GM23338 (cell line): Measurements from ENCODE around the gene GTF3C1. TPM values are rescaled to one million over a fixed set of nuclear protein-coding genes. Genes with fewer than 3 reads are reported as not detected.

Experiments
- ATAC-seq: fragments of 200-7000 bp; cut with Tn5 transposase; 3 replicates; pipeline ENCODE4 v1.9.1; 2020
- DNase-seq: peaks from one replicate; pipeline ENCODE4 v3.0.0-alpha.2; 2015; ENCODE audit warnings: low spot score
- H2AFZ ChIP-seq: fragments of 200-600 bp; sonication (generic); 2 replicates; pipeline ENCODE4 v1.8.0; 2016; ENCODE audit warnings: antibody characterized with exemption, mild to moderate bottlenecking, moderate library complexity
- H3F3A ChIP-seq: fragments of 200-600 bp; sonication (generic); replicated peaks from 2 replicates; pipeline ENCODE4 v1.8.0; 2017; ENCODE audit warnings: antibody characterized with exemption, mixed run types, low read depth
- H3K27ac ChIP-seq: fragments of 200-600 bp; sonication (generic); 2 replicates; pipeline ENCODE4 v1.6.1; 2016; ENCODE audit warnings: low read depth
- H3K27me3 ChIP-seq: fragments of 200-600 bp; sonication (generic); 2 replicates; pipeline ENCODE4 v1.8.0; 2016; ENCODE audit warnings: mild to moderate bottlenecking, mixed run types, moderate library complexity; ENCODE audit not compliant: insufficient read depth
- H3K36me3 ChIP-seq: fragments of 200-600 bp; sonication (generic); 2 replicates; pipeline ENCODE4 v1.8.0; 2016; ENCODE audit warnings: mild to moderate bottlenecking; ENCODE audit not compliant: insufficient read depth
- H3K4me1 ChIP-seq: fragments of 200-600 bp; sonication (generic); 2 replicates; pipeline ENCODE4 v1.8.0; 2016; ENCODE audit warnings: mild to moderate bottlenecking, moderate library complexity; ENCODE audit not compliant: insufficient read depth
- H3K4me2 ChIP-seq: fragments of 200-600 bp; sonication (generic); 2 replicates; pipeline ENCODE4 v1.7.1; 2017; ENCODE audit warnings: mixed run types
- H3K4me3 ChIP-seq: fragments of 200-600 bp; sonication (generic); 2 replicates; pipeline ENCODE4 v1.6.1; 2016; ENCODE audit warnings: mixed run types
- H3K79me2 ChIP-seq: fragments of 200-600 bp; sonication (generic); replicated peaks from 2 replicates; pipeline ENCODE4 v1.8.0; 2017; ENCODE audit warnings: mild to moderate bottlenecking; ENCODE audit not compliant: insufficient read depth
- H3K9me2 ChIP-seq: fragments of 200-600 bp; sonication (generic); 2 replicates; pipeline ENCODE4 v1.8.0; 2017; ENCODE audit not compliant: insufficient read depth
- H4K20me1 ChIP-seq: fragments of 200-600 bp; sonication (generic); replicated peaks from 2 replicates; pipeline ENCODE4 v1.8.0; 2017; ENCODE audit warnings: mild to moderate bottlenecking; ENCODE audit not compliant: insufficient read depth
- H3K27ac Mint-ChIP-seq: 2 replicates; pipeline ENCODE4 v1.8.0; 2020; ENCODE audit warnings: inconsistent platforms, mild to moderate bottlenecking, moderate library complexity, mixed read lengths
- H3K27me3 Mint-ChIP-seq: 3 replicates; pipeline ENCODE4 v1.8.0; 2022; ENCODE audit warnings: low read depth, mild to moderate bottlenecking, moderate library complexity, mixed read lengths, inconsistent platforms; ENCODE audit not compliant: insufficient read depth, poor library complexity
- H3K36me3 Mint-ChIP-seq: 3 replicates; pipeline ENCODE4 v1.8.0; 2021; ENCODE audit warnings: low read depth, mild to moderate bottlenecking, inconsistent platforms, moderate library complexity, mixed read lengths
- H3K4me1 Mint-ChIP-seq: 3 replicates; pipeline ENCODE4 v1.8.0; 2020; ENCODE audit warnings: mild to moderate bottlenecking, inconsistent platforms, mixed read lengths
- H3K4me3 Mint-ChIP-seq: 3 replicates; pipeline ENCODE4 v1.8.0; 2021; ENCODE audit warnings: moderate library complexity, mild to moderate bottlenecking, inconsistent platforms, mixed read lengths
- H3K9me3 Mint-ChIP-seq: 3 replicates; pipeline ENCODE4 v1.8.0; 2020; ENCODE audit warnings: moderate library complexity, mild to moderate bottlenecking, inconsistent platforms, mixed read lengths
- CREB1 ChIP-seq: fragments of 250-450 bp; sonication (Bioruptor Pico); IDR thresholded peaks from 2 replicates; pipeline ENCODE4 v1.5.0; 2020; ENCODE audit warnings: low read depth, mild to moderate bottlenecking, moderate library complexity
- JUNB ChIP-seq: IDR thresholded peaks from one replicate; pipeline ENCODE4 v1.6.1; 2016; ENCODE audit warnings: antibody characterized with exemption; ENCODE audit not compliant: unreplicated experiment
- NANOG ChIP-seq: IDR thresholded peaks from 2 replicates; pipeline ENCODE4 v1.6.1; 2016; ENCODE audit warnings: antibody characterized with exemption, borderline replicate concordance
- POLR2AphosphoS5 ChIP-seq: IDR thresholded peaks from 2 replicates; pipeline ENCODE4 v1.6.1; 2016; ENCODE audit warnings: antibody characterized with exemption, low read depth
- STAT1 ChIP-seq: IDR thresholded peaks from one replicate; pipeline ENCODE4 v1.6.1; 2016; ENCODE audit warnings: antibody characterized with exemption; ENCODE audit not compliant: unreplicated experiment
- ZNF114 ChIP-seq: fragments of 250-450 bp; sonication (Bioruptor Pico); IDR thresholded peaks from 2 replicates; pipeline ENCODE4 v1.5.0; 2020; ENCODE audit warnings: mild to moderate bottlenecking, moderate library complexity
- polyA plus RNA-seq: library from polyadenylated mRNA; unstranded; fragments of >200 nt; fragmentation: Nextera tagmentation; extraction: Ambion mirVana; gene quantifications from 2 replicates; pipeline ENCODE4 v1.2.1, GENCODE V29; 2016
- total RNA-seq: library from RNA; depleted of rRNA; stranded (reverse); fragments of >200 nt; shearing (Covaris generic); gene quantifications from 2 replicates; pipeline ENCODE4 v1.2.3, GENCODE V29; 2014
- TF ChIP-seq, protein P1 (sequence below), 2 experiments: fragments of 200-600 bp in 1 of 2; sonication (generic) in 1 of 2; conservative IDR thresholded peaks; 2 replicates each; pipeline versions ENCODE4 v1.5.1 to v1.6.1; 2016 to 2017; ENCODE audit warnings: antibody characterized with exemption in 2 of 2, low read depth in 2 of 2, mild to moderate bottlenecking in 2 of 2, moderate library complexity in 1 of 2
- TF ChIP-seq, protein P2 (sequence below): IDR thresholded peaks from 2 replicates; pipeline ENCODE4 v1.6.1; 2016; ENCODE audit warnings: antibody characterized with exemption
- TF ChIP-seq, protein P3 (sequence below): IDR thresholded peaks from one replicate; pipeline ENCODE4 v1.6.1; 2018; ENCODE audit warnings: antibody characterized with exemption; ENCODE audit not compliant: unreplicated experiment

GTF3C1 gene
- total and polyA plus RNA-seq, 2 experiments from 2014 or later = 78.5 to 138 TPM

DNA sequence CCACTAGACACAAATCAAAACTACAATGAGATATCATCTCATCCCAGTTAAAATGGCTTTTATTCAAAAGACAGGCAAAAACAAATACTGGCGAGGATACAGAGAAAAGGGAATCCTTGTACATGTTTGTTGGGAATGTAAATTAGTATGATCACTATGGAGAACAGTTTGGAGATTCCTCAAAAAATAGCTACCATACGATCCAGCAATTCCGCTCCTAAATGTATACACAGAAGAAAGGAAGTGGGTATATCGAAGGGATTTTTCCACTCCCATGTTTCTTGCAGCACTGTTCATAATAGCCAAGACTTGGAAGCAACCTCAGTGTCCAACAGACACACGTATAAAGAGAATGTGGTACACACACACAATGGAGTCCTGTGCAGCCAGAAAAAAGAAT is 35.5 kb upstream of the GTF3C1 start:
- no peak overlapping the region for H3K4me2 ChIP-seq
- H3K27me3 ChIP-seq = no peaks in the 10 kb centered on the region
- TF ChIP-seq, protein P1, sequence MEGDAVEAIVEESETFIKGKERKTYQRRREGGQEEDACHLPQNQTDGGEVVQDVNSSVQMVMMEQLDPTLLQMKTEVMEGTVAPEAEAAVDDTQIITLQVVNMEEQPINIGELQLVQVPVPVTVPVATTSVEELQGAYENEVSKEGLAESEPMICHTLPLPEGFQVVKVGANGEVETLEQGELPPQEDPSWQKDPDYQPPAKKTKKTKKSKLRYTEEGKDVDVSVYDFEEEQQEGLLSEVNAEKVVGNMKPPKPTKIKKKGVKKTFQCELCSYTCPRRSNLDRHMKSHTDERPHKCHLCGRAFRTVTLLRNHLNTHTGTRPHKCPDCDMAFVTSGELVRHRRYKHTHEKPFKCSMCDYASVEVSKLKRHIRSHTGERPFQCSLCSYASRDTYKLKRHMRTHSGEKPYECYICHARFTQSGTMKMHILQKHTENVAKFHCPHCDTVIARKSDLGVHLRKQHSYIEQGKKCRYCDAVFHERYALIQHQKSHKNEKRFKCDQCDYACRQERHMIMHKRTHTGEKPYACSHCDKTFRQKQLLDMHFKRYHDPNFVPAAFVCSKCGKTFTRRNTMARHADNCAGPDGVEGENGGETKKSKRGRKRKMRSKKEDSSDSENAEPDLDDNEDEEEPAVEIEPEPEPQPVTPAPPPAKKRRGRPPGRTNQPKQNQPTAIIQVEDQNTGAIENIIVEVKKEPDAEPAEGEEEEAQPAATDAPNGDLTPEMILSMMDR (conservative IDR thresholded peaks at IDR 0.05; ENCODE audit: low read depth in 2 of 2) = no peak
- H3K9me2 ChIP-seq = no peaks in the 10 kb centered on the region
- Mint-ChIP-seq H3K27me3 (peaks cover 7% of the 10 kb centered on the region), H3K4me3 (no peak overlapping the region), H3K4me1 (no peaks in the 10 kb centered on the region; the same call in 2 of the 3 replicates), H3K27ac (no peak overlapping the region), H3K9me3 (peaks cover 3% of the 10 kb centered on the region; the same call in 1 of the 3 replicates), H3K36me3 (peaks cover 15% of the 10 kb centered on the region)
- no peak overlapping the region for H2AFZ ChIP-seq
- H3K4me1 ChIP-seq = no peaks in the 10 kb centered on the region
- no peak overlapping the region for H3K27ac ChIP-seq
- DNase-seq (no peak), ATAC-seq (no peak)
- H3F3A ChIP-seq = no peaks in the 10 kb centered on the region
- H3K4me3 ChIP-seq = no peak overlapping the region
- H3K36me3 ChIP-seq = no peaks in the 10 kb centered on the region
- H4K20me1 ChIP-seq = no peaks in the 10 kb centered on the region; the same call in 1 of the 2 replicates
- no peaks in the 10 kb centered on the region for H3K79me2 ChIP-seq

DNA sequence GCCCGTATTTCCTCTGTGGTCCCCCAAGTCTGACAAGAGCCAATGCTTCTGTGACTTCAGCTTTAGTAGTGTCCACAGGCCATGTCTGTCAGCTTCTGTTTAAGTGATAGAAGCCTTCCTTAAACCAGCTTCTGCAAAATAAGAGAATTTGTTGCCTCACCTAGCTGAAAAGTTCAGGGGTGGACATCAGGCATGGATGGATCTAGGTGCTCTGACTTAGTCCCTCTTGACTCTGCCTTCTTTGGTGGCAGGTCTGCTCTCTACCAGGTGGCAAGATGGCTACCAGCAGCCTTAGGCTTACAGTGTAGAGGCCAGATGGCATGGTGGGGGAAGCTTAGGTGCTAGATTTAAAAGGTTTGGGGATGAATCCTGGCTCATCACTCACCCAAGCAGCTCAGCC is 33.9 kb upstream of the GTF3C1 start:
- ATAC-seq (no peak), DNase-seq (no peak)
- H3K4me1 Mint-ChIP-seq = no peaks in the 10 kb centered on the region; the same call in 2 of the 3 replicates
- no peaks in the 10 kb centered on the region for H3K9me2 ChIP-seq
- no peaks in the 10 kb centered on the region for H3F3A ChIP-seq
- no peaks in the 10 kb centered on the region for H3K9me3 Mint-ChIP-seq
- H3K4me2 ChIP-seq = no peak overlapping the region
- no peaks in the 10 kb centered on the region for H3K4me1 ChIP-seq
- H3K27ac Mint-ChIP-seq = no peak overlapping the region
- H2AFZ ChIP-seq = no peak overlapping the region
- TF ChIP-seq JUNB = no peak
- TF ChIP-seq CREB1 (CRISPR knock-in tag) = no peak
- no peak for TF ChIP-seq POLR2AphosphoS5
- no peak for TF ChIP-seq NANOG
- TF ChIP-seq STAT1 = no peak
- TF ChIP-seq, protein P2, sequence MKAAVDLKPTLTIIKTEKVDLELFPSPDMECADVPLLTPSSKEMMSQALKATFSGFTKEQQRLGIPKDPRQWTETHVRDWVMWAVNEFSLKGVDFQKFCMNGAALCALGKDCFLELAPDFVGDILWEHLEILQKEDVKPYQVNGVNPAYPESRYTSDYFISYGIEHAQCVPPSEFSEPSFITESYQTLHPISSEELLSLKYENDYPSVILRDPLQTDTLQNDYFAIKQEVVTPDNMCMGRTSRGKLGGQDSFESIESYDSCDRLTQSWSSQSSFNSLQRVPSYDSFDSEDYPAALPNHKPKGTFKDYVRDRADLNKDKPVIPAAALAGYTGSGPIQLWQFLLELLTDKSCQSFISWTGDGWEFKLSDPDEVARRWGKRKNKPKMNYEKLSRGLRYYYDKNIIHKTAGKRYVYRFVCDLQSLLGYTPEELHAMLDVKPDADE = no peak
- no peak for TF ChIP-seq ZNF114
- TF ChIP-seq, protein P3, sequence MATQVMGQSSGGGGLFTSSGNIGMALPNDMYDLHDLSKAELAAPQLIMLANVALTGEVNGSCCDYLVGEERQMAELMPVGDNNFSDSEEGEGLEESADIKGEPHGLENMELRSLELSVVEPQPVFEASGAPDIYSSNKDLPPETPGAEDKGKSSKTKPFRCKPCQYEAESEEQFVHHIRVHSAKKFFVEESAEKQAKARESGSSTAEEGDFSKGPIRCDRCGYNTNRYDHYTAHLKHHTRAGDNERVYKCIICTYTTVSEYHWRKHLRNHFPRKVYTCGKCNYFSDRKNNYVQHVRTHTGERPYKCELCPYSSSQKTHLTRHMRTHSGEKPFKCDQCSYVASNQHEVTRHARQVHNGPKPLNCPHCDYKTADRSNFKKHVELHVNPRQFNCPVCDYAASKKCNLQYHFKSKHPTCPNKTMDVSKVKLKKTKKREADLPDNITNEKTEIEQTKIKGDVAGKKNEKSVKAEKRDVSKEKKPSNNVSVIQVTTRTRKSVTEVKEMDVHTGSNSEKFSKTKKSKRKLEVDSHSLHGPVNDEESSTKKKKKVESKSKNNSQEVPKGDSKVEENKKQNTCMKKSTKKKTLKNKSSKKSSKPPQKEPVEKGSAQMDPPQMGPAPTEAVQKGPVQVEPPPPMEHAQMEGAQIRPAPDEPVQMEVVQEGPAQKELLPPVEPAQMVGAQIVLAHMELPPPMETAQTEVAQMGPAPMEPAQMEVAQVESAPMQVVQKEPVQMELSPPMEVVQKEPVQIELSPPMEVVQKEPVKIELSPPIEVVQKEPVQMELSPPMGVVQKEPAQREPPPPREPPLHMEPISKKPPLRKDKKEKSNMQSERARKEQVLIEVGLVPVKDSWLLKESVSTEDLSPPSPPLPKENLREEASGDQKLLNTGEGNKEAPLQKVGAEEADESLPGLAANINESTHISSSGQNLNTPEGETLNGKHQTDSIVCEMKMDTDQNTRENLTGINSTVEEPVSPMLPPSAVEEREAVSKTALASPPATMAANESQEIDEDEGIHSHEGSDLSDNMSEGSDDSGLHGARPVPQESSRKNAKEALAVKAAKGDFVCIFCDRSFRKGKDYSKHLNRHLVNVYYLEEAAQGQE = no peak
- no peaks in the 10 kb centered on the region for H3K27me3 ChIP-seq
- H3K79me2 ChIP-seq = no peaks in the 10 kb centered on the region
- peaks cover 10% of the 10 kb centered on the region; the same call in 2 of the 3 replicates for H3K36me3 Mint-ChIP-seq
- H3K36me3 ChIP-seq = no peaks in the 10 kb centered on the region
- no peaks in the 10 kb centered on the region; the same call in 1 of the 2 replicates for H4K20me1 ChIP-seq
- no peak overlapping the region for H3K27ac ChIP-seq
- H3K4me3 Mint-ChIP-seq = no peak overlapping the region
- peaks cover 7% of the 10 kb centered on the region for H3K27me3 Mint-ChIP-seq
- H3K4me3 ChIP-seq = no peak overlapping the region
